Endothelial cell of umbilical vein (primary cell): ENCODE data around the gene COL5A1. TPM values are rescaled to one million over a fixed set of nuclear protein-coding genes. Genes with fewer than 3 reads are reported as not detected.

ENCODE experiments used
- BruUV-seq: library from RNA; stranded (reverse); fragments of 400-500 nt; replicated peaks from 2 replicates; lab custom pipeline; 2021; lab: Mats Ljungman, UMichigan
- CTCF ChIA-PET: fragments of 300-600, 350-600 bp; sonication (Branson Sonifier 250); formaldehyde crosslinking; loops from one replicate; lab custom pipeline; 2021; ENCODE audit warnings: antibody characterized with exemption, inconsistent platforms; lab: Charles Lee
- POLR2A ChIA-PET: fragments of 300-600, 350-600 bp; sonication (Branson Sonifier 250); formaldehyde crosslinking; loops from one replicate; lab custom pipeline; 2021; ENCODE audit warnings: antibody characterized with exemption, inconsistent platforms; lab: Charles Lee
- DNase-seq: peaks from one replicate; pipeline ENCODE4 v3.0.0-alpha.2; 2011; ENCODE audit warnings: low read depth, low spot score
- FAIRE-seq: peaks from 2 replicates; lab custom pipeline; 2011; peaks lifted over from hg19 to GRCh38; lab: Jason Lieb, UNC
- H2AFZ ChIP-seq: 2 replicates; pipeline ENCODE4 v1.6.0; 2012; ENCODE audit warnings: low read depth, low read length, control low read depth, inconsistent platforms
- H3K27ac ChIP-seq: 2 replicates; pipeline ENCODE4 v1.5.1; 2011; ENCODE audit warnings: low read depth, mild to moderate bottlenecking, control low read depth, low read length, moderate library complexity; ENCODE audit not compliant: insufficient read depth
- H3K27me3 ChIP-seq, 2 experiments: 2 replicates each; pipeline versions ENCODE4 v1.6.0 to v1.6.1; 2011; ENCODE audit warnings: low read length in 2 of 2, mixed read lengths in 1 of 2; ENCODE audit not compliant: control insufficient read depth in 2 of 2, insufficient read depth in 2 of 2
- H3K36me3 ChIP-seq, 2 experiments: 2 replicates in 1 of 2; 3 replicates in 1 of 2; pipeline ENCODE4 v1.5.1; 2011; ENCODE audit warnings: low read length in 2 of 2, mild to moderate bottlenecking in 1 of 2, moderate library complexity in 1 of 2; ENCODE audit not compliant: control insufficient read depth in 2 of 2, insufficient read depth in 2 of 2; ENCODE audit errors: extremely low read depth in 1 of 2
- H3K4me1 ChIP-seq: 3 replicates; pipeline ENCODE4 v1.5.1; 2011; ENCODE audit warnings: mild to moderate bottlenecking, low read length; ENCODE audit not compliant: control insufficient read depth, insufficient read depth; ENCODE audit errors: extremely low read depth
- H3K4me2 ChIP-seq: 2 replicates; pipeline ENCODE4 v1.6.1; 2011; ENCODE audit warnings: low read length, control low read depth, mixed read lengths; ENCODE audit not compliant: insufficient read depth
- H3K4me3 ChIP-seq, 3 experiments: fragments of 200-600 bp in 1 of 3; sonication (generic), shearing (Covaris generic) in 1 of 3; replicated peaks in 1 of 3; 2 replicates each; pipeline ENCODE4 v1.5.1; 2011 to 2016; ENCODE audit warnings: control low read depth in 3 of 3, low read length in 3 of 3, mild to moderate bottlenecking in 2 of 3, inconsistent platforms in 1 of 3, low read depth in 1 of 3, moderate library complexity in 1 of 3; ENCODE audit not compliant: insufficient read depth in 1 of 3
- H3K79me2 ChIP-seq: 2 replicates; pipeline ENCODE4 v1.6.0; 2012; ENCODE audit warnings: low read length, inconsistent platforms; ENCODE audit not compliant: control insufficient read depth, insufficient read depth
- H3K9ac ChIP-seq: replicated peaks from 2 replicates; pipeline ENCODE3; 2011; ENCODE audit warnings: low read length, control low read depth; ENCODE audit not compliant: insufficient read depth; ENCODE audit errors: extremely low read depth
- H3K9me1 ChIP-seq: replicated peaks from 3 replicates; pipeline ENCODE4 v1.6.0; 2011; ENCODE audit warnings: mild to moderate bottlenecking, low read length; ENCODE audit not compliant: control insufficient read depth, insufficient read depth; ENCODE audit errors: extremely low read depth
- H3K9me3 ChIP-seq: replicated peaks from 2 replicates; pipeline ENCODE4 v1.5.1; 2012; ENCODE audit warnings: low read length, inconsistent platforms; ENCODE audit not compliant: control insufficient read depth, insufficient read depth
- H4K20me1 ChIP-seq: replicated peaks from 2 replicates; pipeline ENCODE3; 2011; ENCODE audit warnings: mild to moderate bottlenecking, low read length; ENCODE audit not compliant: control insufficient read depth, insufficient read depth; ENCODE audit errors: extremely low read depth
- EZH2 ChIP-seq: IDR thresholded peaks from 2 replicates; pipeline ENCODE4 v1.6.1; 2012; ENCODE audit warnings: borderline replicate concordance, low read depth, mild to moderate bottlenecking, moderate library complexity, low read length, inconsistent platforms; ENCODE audit not compliant: severe bottlenecking
- FOS ChIP-seq: IDR thresholded peaks from 2 replicates; pipeline ENCODE4 v1.6.1; 2011; ENCODE audit warnings: mild to moderate bottlenecking, low read length, moderate library complexity, borderline replicate concordance; ENCODE audit not compliant: insufficient read depth
- GATA2 ChIP-seq: IDR thresholded peaks from 2 replicates; pipeline ENCODE4 v1.7.0; 2011; ENCODE audit warnings: low read depth, mild to moderate bottlenecking, moderate library complexity, mixed read lengths, low read length; ENCODE audit not compliant: insufficient read length, insufficient read depth
- JUN ChIP-seq: IDR thresholded peaks from 2 replicates; pipeline ENCODE4 v1.6.1; 2011; ENCODE audit warnings: borderline replicate concordance, low read depth; ENCODE audit not compliant: insufficient read length, insufficient read depth
- MYC ChIP-seq: IDR thresholded peaks from one replicate; pipeline ENCODE4 v1.6.1; 2011; ENCODE audit warnings: mild to moderate bottlenecking, low read depth, low read length
- POLR2A ChIP-seq: IDR thresholded peaks from 2 replicates; pipeline ENCODE4 v1.6.1; 2012; ENCODE audit warnings: low read depth, mild to moderate bottlenecking, control low read depth, low read length
- POLR2AphosphoS5 ChIP-seq: IDR thresholded peaks from 2 replicates; pipeline ENCODE4 v1.6.1; 2012; ENCODE audit warnings: low read depth, mild to moderate bottlenecking, control low read depth, low read length, moderate library complexity; ENCODE audit not compliant: insufficient read depth
- dilution Hi-C: fragments of 300-500 bp; cut with MboI; formaldehyde crosslinking; loops from one replicate; pipeline ENCODE4 v1.15.0; 2019; ENCODE audit warnings: low sequenced_read_pairs; ENCODE audit not compliant: extremely low pct_ligation_motif_present
- intact Hi-C: fragments of 100-400 bp; cut with micrococcal nuclease; formaldehyde crosslinking; loops from one replicate; pipeline ENCODE4 v1.10.0; 2022
- polyA plus RNA-seq, 4 experiments: library from polyadenylated mRNA; depleted of rRNA in 3 of 4; stranded (reverse) in 3 of 4; unstranded in 1 of 4; fragments of >200 nt; gene quantifications; 2 replicates each; pipeline versions ENCODE4 v1.2.1 to v1.2.3, GENCODE V29; 2011 to 2012; ENCODE audit warnings: missing spikeins in 1 of 4
- total RNA-seq: library from RNA; stranded (reverse); gene quantifications from 2 replicates; pipeline ENCODE4 v1.2.3, GENCODE V29; 2021
- TF ChIP-seq, protein P1 (sequence below): IDR thresholded peaks from 2 replicates; pipeline ENCODE4 v1.6.1; 2011; ENCODE audit not compliant: insufficient read depth, insufficient read length
- TF ChIP-seq, protein P2 (sequence below), 2 donors: IDR thresholded peaks; 1 replicate in 1 of 2; 2 replicates in 1 of 2; pipeline ENCODE4 v1.5.1; 2011; ENCODE audit warnings: low read length in 2 of 2, mild to moderate bottlenecking in 2 of 2, moderate library complexity in 2 of 2, control low read depth in 1 of 2, inconsistent platforms in 1 of 2, low read depth in 1 of 2; ENCODE audit not compliant: insufficient read depth in 1 of 2; ENCODE audit errors: extremely low read depth in 1 of 2

The COL5A1 gene
- total and polyA plus RNA-seq, 2 donors (not counting 3 experiments of a cell fraction or from before 2014, with no cell fraction given): 97.4 to 175 TPM

DNA sequence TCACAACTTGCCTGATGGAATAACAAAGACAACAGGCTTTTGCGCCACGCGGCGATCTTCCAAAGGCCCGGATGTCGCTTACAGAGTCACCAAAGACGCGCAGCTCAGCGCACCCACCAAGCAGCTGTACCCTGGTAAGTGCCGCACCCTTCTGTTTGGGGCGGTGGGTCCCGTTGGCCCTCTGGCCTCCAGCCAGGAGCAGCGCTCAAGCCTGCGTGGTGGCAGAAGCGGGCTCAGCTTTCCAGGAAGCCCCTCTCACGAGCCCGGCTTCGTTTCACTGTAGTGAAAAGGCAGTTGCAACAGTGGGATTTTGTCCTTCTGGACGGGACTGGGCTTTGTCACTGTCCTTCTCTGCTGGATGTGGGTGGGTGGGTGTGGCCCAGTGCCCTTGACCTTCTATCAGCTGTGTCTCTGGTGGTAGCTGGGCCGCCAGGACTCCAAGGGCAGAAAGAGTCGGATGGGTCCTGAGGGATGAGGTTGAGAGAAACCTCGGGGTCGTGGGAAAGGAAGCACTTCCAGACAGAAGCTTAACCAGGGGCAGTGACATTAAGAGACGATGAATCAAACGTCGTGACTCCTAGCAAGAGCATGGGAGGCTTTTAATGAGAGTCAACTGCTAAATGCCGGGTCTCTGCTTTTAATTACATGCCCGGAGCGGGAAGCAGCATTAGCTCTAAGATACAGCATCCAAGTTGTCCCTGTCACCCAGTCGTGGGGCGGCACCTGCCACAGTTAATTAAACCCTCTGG lies 49.5 kb downstream of the COL5A1 start:
- Histone ChIP-seq H3K36me3 (peaks cover 0 to 12% of the 10 kb centered on the region in 2 experiments), H3K9me1 (no peaks in the 10 kb centered on the region), H2AFZ (no peak overlapping the region), H3K27me3 (no peaks in the 10 kb centered on the region), H3K27ac (no peak overlapping the region), H3K9me3 (no peaks in the 10 kb centered on the region), H3K4me1 (no peaks in the 10 kb centered on the region), H3K79me2 (peaks cover 11% of the 10 kb centered on the region), H3K4me3 (no peak overlapping the region), H3K4me2 (no peak overlapping the region), H4K20me1 (no peaks in the 10 kb centered on the region), H3K9ac (no peak overlapping the region)
- TF ChIP-seq JUN: no peak
- no peak for TF ChIP-seq POLR2A
- TF ChIP-seq, protein P1, sequence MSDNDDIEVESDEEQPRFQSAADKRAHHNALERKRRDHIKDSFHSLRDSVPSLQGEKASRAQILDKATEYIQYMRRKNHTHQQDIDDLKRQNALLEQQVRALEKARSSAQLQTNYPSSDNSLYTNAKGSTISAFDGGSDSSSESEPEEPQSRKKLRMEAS: no peak
- no peak for TF ChIP-seq GATA2
- no peak for TF ChIP-seq EZH2
- TF ChIP-seq FOS: no peak
- TF ChIP-seq POLR2AphosphoS5: no peak
- TF ChIP-seq MYC: no peak
- TF ChIP-seq, protein P2, sequence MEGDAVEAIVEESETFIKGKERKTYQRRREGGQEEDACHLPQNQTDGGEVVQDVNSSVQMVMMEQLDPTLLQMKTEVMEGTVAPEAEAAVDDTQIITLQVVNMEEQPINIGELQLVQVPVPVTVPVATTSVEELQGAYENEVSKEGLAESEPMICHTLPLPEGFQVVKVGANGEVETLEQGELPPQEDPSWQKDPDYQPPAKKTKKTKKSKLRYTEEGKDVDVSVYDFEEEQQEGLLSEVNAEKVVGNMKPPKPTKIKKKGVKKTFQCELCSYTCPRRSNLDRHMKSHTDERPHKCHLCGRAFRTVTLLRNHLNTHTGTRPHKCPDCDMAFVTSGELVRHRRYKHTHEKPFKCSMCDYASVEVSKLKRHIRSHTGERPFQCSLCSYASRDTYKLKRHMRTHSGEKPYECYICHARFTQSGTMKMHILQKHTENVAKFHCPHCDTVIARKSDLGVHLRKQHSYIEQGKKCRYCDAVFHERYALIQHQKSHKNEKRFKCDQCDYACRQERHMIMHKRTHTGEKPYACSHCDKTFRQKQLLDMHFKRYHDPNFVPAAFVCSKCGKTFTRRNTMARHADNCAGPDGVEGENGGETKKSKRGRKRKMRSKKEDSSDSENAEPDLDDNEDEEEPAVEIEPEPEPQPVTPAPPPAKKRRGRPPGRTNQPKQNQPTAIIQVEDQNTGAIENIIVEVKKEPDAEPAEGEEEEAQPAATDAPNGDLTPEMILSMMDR (IDR thresholded peaks at IDR 0.05; ENCODE audit: extremely low read depth in 1 of 2, insufficient read depth in 1 of 2, low read depth in 1 of 2, low read length in 2 of 2): no peak
- no TSS peak for BruUV-seq
- dilution Hi-C loops (no loop called here), intact Hi-C loops (no loop called here)
- FAIRE-seq: no peak
- DNase-seq: no peak
- ChIA-PET CTCF (interaction anchor here (0.6 to 1.1 kb wide), 3 partner anchors 48 to 241 kb away, joined by 3 to 4 read pairs (median 3); no protein-coding TSS in a partner anchor), POLR2A (no interaction called here)
